GM23338 (cell line): Measurements from ENCODE around the gene GPR78. TPM values are rescaled to one million over a fixed set of nuclear protein-coding genes. Genes with fewer than 3 reads are reported as not detected.

Experiments
- CREB1 ChIP-seq: fragments of 250-450 bp; sonication (Bioruptor Pico); IDR thresholded peaks from 2 replicates; pipeline ENCODE4 v1.5.0; 2020; ENCODE audit warnings: low read depth, mild to moderate bottlenecking, moderate library complexity
- EZH2phosphoT487 ChIP-seq: fragments of 200-600 bp; sonication (generic); IDR thresholded peaks from one replicate; pipeline ENCODE4 v1.8.1; 2018; ENCODE audit warnings: antibody characterized with exemption; ENCODE audit not compliant: unreplicated experiment
- JUNB ChIP-seq: IDR thresholded peaks from one replicate; pipeline ENCODE4 v1.6.1; 2016; ENCODE audit warnings: antibody characterized with exemption; ENCODE audit not compliant: unreplicated experiment
- NANOG ChIP-seq: IDR thresholded peaks from 2 replicates; pipeline ENCODE4 v1.6.1; 2016; ENCODE audit warnings: antibody characterized with exemption, borderline replicate concordance
- POLR2AphosphoS5 ChIP-seq: IDR thresholded peaks from 2 replicates; pipeline ENCODE4 v1.6.1; 2016; ENCODE audit warnings: antibody characterized with exemption, low read depth
- REST ChIP-seq: IDR thresholded peaks from one replicate; pipeline ENCODE4 v1.6.1; 2018; ENCODE audit warnings: antibody characterized with exemption; ENCODE audit not compliant: unreplicated experiment
- STAT1 ChIP-seq: IDR thresholded peaks from one replicate; pipeline ENCODE4 v1.6.1; 2016; ENCODE audit warnings: antibody characterized with exemption; ENCODE audit not compliant: unreplicated experiment
- ZNF331 ChIP-seq: fragments of 250-450 bp; sonication (Bioruptor Pico); IDR thresholded peaks from 2 replicates; pipeline ENCODE4 v1.5.0; 2020; ENCODE audit warnings: low read depth, mild to moderate bottlenecking, moderate library complexity
- polyA plus RNA-seq: library from polyadenylated mRNA; unstranded; fragments of >200 nt; fragmentation: Nextera tagmentation; extraction: Ambion mirVana; gene quantifications from 2 replicates; pipeline ENCODE4 v1.2.1, GENCODE V29; 2016
- total RNA-seq: library from RNA; depleted of rRNA; stranded (reverse); fragments of >200 nt; shearing (Covaris generic); gene quantifications from 2 replicates; pipeline ENCODE4 v1.2.3, GENCODE V29; 2014
- TF ChIP-seq, protein P1 (sequence below): fragments of 250-450 bp; sonication (Bioruptor Pico); IDR thresholded peaks from 2 replicates; pipeline ENCODE4 v1.5.0; 2020; ENCODE audit warnings: mild to moderate bottlenecking, moderate library complexity
- TF ChIP-seq, protein P2 (sequence below): IDR thresholded peaks from 2 replicates; pipeline ENCODE4 v1.6.1; 2016; ENCODE audit warnings: antibody characterized with exemption

Gene GPR78
- total and polyA plus RNA-seq, 2 experiments from 2014 or later = 0.82 to 2.7 TPM

DNA sequence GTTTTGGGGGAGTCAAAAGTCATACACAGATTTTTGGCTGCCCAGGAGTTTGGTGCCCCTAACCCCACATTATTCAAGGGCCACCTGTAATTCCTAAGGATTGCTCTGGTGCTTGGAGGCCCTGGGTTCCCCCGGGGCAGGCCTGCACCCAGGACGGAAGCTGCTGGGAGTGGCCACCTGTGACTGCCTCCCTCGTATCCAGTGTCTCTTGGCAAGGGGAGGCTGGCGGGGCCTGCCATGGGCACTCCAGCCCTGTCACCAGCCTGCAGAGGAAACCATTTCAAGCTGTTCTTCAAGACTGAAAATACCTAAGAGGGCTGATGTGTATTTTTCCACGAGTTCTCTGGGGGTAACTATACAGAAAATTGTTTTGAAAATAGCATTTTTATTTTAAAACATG lies 24.5 kb upstream of the GPR78 start (continued):
- TF ChIP-seq, protein P1, sequence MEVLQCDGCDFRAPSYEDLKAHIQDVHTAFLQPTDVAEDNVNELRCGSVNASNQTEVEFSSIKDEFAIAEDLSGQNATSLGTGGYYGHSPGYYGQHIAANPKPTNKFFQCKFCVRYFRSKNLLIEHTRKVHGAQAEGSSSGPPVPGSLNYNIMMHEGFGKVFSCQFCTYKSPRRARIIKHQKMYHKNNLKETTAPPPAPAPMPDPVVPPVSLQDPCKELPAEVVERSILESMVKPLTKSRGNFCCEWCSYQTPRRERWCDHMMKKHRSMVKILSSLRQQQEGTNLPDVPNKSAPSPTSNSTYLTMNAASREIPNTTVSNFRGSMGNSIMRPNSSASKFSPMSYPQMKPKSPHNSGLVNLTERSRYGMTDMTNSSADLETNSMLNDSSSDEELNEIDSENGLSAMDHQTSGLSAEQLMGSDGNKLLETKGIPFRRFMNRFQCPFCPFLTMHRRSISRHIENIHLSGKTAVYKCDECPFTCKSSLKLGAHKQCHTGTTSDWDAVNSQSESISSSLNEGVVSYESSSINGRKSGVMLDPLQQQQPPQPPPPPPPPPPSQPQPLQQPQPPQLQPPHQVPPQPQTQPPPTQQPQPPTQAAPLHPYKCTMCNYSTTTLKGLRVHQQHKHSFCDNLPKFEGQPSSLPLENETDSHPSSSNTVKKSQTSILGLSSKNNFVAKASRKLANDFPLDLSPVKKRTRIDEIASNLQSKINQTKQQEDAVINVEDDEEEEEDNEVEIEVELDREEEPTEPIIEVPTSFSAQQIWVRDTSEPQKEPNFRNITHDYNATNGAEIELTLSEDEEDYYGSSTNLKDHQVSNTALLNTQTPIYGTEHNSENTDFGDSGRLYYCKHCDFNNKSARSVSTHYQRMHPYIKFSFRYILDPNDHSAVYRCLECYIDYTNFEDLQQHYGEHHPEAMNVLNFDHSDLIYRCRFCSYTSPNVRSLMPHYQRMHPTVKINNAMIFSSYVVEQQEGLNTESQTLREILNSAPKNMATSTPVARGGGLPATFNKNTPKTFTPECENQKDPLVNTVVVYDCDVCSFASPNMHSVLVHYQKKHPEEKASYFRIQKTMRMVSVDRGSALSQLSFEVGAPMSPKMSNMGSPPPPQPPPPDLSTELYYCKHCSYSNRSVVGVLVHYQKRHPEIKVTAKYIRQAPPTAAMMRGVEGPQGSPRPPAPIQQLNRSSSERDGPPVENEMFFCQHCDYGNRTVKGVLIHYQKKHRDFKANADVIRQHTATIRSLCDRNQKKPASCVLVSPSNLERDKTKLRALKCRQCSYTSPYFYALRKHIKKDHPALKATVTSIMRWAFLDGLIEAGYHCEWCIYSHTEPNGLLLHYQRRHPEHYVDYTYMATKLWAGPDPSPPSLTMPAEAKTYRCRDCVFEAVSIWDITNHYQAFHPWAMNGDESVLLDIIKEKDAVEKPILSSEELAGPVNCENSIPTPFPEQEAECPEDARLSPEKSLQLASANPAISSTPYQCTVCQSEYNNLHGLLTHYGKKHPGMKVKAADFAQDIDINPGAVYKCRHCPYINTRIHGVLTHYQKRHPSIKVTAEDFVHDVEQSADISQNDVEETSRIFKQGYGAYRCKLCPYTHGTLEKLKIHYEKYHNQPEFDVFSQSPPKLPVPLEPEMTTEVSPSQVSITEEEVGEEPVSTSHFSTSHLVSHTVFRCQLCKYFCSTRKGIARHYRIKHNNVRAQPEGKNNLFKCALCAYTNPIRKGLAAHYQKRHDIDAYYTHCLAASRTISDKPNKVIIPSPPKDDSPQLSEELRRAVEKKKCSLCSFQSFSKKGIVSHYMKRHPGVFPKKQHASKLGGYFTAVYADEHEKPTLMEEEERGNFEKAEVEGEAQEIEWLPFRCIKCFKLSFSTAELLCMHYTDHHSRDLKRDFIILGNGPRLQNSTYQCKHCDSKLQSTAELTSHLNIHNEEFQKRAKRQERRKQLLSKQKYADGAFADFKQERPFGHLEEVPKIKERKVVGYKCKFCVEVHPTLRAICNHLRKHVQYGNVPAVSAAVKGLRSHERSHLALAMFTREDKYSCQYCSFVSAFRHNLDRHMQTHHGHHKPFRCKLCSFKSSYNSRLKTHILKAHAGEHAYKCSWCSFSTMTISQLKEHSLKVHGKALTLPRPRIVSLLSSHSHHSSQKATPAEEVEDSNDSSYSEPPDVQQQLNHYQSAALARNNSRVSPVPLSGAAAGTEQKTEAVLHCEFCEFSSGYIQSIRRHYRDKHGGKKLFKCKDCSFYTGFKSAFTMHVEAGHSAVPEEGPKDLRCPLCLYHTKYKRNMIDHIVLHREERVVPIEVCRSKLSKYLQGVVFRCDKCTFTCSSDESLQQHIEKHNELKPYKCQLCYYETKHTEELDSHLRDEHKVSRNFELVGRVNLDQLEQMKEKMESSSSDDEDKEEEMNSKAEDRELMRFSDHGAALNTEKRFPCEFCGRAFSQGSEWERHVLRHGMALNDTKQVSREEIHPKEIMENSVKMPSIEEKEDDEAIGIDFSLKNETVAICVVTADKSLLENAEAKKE = no peak
- TF ChIP-seq POLR2AphosphoS5 = no peak
- TF ChIP-seq NANOG = no peak
- no peak for TF ChIP-seq REST
- no peak for TF ChIP-seq JUNB
- TF ChIP-seq STAT1 = no peak
- no peak for TF ChIP-seq CREB1
- no peak for TF ChIP-seq EZH2phosphoT487
- no peak for TF ChIP-seq ZNF331 (CRISPR knock-in tag)
- TF ChIP-seq, protein P2, sequence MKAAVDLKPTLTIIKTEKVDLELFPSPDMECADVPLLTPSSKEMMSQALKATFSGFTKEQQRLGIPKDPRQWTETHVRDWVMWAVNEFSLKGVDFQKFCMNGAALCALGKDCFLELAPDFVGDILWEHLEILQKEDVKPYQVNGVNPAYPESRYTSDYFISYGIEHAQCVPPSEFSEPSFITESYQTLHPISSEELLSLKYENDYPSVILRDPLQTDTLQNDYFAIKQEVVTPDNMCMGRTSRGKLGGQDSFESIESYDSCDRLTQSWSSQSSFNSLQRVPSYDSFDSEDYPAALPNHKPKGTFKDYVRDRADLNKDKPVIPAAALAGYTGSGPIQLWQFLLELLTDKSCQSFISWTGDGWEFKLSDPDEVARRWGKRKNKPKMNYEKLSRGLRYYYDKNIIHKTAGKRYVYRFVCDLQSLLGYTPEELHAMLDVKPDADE = no peak
